Stimulated activated CD4-positive, alpha-beta T cell treated with anti-CD3 and anti-CD28 coated beads, TNF-alpha, amount 100 ng/mL, for 24 hours (primary cell): Measurements from ENCODE around the gene SLC6A20.

Experiments used
- DNase-seq, 3 experiments: peaks; one replicate each; pipeline ENCODE4 v3.0.0-alpha.2; 2020; ENCODE audit warnings: low read depth in 3 of 3

SLC6A20 gene

GRCh38 chr3:45795882-45796765 is at the start of gene SLC6A20:
Gene SLC6A20, minus strand, starts transcription at chr3:45796536. Its CDS starts 117 bp downstream, at chr3:45796419.
- peak in 1 of 3 experiments; percentile 27 for DNase-seq

DNA sequence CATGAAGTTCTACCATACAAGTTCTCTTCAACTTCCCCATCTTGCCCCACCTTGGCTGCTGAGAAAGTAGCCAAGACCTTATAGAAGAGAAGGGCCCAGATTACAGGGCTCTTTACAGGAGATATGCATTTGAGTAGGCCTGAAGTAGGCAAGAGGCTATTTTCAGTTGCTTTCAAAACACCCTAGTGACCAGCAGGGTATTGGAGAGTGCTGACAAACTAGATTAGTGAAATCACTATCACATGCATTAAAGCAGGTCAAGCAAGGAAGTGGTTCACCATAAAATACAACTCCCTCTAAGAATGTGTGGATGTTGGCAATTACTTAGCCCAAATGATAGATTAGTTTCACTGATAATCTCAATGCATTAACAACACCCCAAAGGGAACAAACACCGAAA is 48.3 kb upstream of the SLC6A20 start:
- DNase-seq: no peak

GRCh38 chr3:45842851-45843625 is 46.7 kb upstream of the SLC6A20 start:
- no peak for DNase-seq

GRCh38 chr3:45841757-45842491 is 45.6 kb upstream of the SLC6A20 start, which contains the start of gene LZTFL1:
Gene LZTFL1, minus strand, starts transcription at chr3:45842119. Its CDS starts 128 bp downstream, at chr3:45841991.
- peak; percentile 79 to 91 (median 87) for DNase-seq

- peak in 1 of 3 experiments; percentile 4 for DNase-seq
Measured at GRCh38 chr3:45841420-45841756, 45.1 kb upstream of the SLC6A20 start.

DNA sequence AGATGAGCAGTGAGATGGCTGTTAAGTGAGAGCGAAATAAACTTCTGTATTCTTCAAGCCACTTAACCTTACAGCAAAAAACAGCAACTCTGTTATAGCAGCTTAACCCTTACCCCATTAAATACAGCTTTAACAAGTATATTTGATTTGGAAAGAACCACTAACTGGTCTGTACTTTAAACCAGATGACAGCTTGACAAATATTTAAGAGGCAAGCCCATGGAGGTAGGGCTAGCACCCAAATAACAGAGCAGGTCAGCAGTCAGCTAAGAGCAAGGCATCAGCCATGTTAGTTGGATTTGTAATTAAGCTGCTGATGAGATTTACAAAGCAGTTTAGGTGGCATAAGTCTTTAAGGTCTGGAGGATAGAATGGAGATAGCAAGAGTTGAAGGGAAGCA is 42.1 kb upstream of the SLC6A20 start:
- DNase-seq: no peak

- no peak for DNase-seq
Measured at GRCh38 chr3:45832699-45833098, 36.4 kb upstream of the SLC6A20 start.

DNA sequence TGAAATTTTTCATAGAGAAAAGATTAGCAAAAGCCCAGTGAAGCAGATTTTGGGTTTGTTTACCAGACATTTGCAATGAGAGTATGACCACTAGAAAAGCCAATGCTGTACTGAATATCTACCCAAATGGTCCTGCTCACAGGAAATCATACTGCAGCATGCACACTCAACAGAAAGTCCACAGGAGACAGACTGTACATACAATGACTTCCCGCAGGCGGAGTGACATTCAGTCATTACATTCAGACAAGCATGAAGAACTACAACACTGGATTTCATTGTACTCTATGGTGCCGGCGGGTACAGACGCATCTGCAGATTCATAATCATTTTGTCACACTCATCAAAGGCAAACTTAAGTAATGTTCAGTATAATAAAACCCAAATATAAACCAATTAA is 33.8 kb upstream of the SLC6A20 start:
- DNase-seq: no peak

- no peak for DNase-seq
Measured at GRCh38 chr3:45826908-45827307, 30.6 kb upstream of the SLC6A20 start.

- DNase-seq: no peak
Measured at GRCh38 chr3:45826321-45826720, 30.0 kb upstream of the SLC6A20 start.

- DNase-seq: no peak
Measured at GRCh38 chr3:45821127-45821526, 24.8 kb upstream of the SLC6A20 start.

GRCh38 chr3:45819543-45819942 is 23.2 kb upstream of the SLC6A20 start:
- DNase-seq: no peak

- DNase-seq: no peak
Measured at GRCh38 chr3:45817831-45818522, 21.6 kb upstream of the SLC6A20 start.

DNA sequence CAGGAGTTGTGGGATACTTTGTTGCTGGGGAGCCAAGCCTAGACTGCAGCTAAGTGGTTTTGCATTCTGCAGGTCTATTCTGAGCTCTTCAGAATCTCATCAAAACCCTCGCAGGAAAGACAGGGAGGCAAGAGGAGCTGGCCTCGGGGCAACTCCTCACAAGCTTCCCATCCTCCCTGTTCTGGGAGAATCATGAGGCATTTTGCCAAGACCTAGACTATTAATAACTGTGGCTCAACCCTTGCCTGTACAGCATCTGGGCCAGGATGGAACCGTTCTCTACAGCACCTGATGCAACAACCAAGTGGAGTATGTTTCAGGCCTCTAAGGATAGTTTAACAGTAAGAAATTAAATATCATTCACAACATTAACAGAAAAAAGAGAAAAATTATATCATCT is 20.2 kb upstream of the SLC6A20 start:
- DNase-seq: no peak

DNA sequence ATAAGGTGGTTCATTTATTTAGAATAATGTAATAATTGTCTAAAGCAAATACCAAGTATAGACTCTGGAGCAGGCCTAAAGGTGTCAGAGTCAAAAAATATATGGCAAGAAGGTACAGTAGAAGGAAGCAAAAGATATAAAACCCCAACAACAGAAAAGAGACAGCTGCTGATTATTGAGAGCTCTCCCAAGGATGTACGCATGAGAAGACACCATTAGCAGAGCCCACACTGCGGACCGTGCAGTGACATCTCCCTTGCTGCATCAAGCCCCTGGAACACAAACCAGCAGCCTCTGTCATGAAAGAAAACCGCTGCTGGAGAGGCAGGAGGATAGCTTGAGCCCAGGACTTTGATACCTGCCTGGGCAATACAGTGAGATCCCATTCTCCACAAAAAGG is 18.0 kb upstream of the SLC6A20 start:
- no peak for DNase-seq

DNA sequence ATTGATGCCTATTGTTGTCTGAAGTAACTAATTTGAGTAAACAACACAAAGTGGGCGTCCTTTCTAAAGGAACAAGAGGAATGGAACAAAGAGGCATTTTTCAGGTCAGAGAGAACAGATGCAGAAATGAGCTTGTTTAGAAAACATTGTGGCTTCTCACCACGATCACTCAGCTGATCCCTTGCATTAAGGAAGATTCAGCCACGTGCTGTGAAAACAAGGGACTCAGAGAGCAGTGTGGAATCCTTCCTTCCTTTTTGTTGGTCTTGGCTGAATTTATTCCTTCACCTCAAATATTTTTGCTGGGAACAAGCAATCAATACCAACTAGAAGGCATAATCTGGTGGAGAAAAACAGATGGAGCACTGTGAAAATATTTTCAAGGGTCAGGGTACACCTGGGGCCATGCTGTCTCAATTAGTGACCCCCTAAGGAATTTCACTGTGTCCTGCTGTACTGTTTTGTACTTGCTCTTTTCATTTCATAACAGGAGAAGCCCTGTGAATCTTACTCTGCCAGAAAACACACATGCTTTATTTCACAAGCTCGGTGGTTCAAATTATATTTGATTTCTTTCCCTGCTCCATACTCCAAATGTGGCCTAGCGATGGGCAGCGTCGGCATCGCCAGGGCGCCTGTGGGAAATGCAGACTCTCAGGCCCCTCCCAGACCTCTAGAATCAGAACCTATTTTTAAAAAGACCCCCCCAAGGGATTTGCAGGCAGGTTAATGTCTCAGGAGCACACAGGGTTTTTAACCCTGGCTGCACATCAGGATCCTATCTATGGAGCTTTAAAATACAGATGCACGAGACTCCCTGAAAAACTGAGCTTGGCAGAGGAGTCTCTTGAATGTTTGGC is 11.6 kb upstream of the SLC6A20 start:
- no peak for DNase-seq

DNA sequence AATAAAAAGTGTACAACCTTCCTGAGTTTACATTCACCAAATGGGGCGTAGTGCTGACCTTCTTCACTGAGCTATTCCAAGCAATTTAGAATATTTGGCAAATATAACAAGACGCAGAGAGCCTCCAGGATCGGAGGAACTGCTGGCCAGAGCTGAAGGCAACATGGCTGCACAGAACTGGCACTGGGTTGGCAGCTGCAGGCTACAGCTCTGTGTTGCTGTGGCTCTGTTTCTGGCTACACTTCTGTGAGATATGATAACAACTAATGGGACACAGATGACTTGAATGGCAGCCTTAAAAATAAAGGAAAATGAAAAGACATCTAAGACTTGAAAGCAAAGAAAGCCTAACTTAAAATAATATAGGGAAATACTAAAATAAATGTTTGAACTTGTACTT is 10.8 kb upstream of the SLC6A20 start:
- no peak for DNase-seq

GRCh38 chr3:45806072-45806471 is 9.7 kb upstream of the SLC6A20 start:
- no peak for DNase-seq

GRCh38 chr3:45803252-45803935 is 7.1 kb upstream of the SLC6A20 start:
- no peak for DNase-seq

- no peak for DNase-seq
Measured at GRCh38 chr3:45802146-45802545, 5.8 kb upstream of the SLC6A20 start.
